Kidney (tissue), 14 donors: ENCODE data around the gene ACTN1. TPM values are rescaled to one million over a fixed set of nuclear protein-coding genes. Genes with fewer than 3 reads are reported as not detected.
"Not testable (repeated sequence)": the region's sequence is repeated elsewhere in the genome, so short reads cannot be mapped to it uniquely, and the experiment has no call there.

Source experiments
- DNase-seq, 5 donors: peaks; one replicate each; pipeline ENCODE4 v3.0.0-alpha.2; 2013 to 2020
- FAIRE-seq: peaks from 2 replicates; lab custom pipeline; 2012; peaks lifted over from hg19 to GRCh38; lab: Jason Lieb, UNC
- H3K27ac ChIP-seq, 2 donors: one replicate each; pipeline ENCODE4 v1.7.0; 2013; ENCODE audit warnings: low read depth in 2 of 2, low read length in 2 of 2, inconsistent platforms in 1 of 2
- H3K27me3 ChIP-seq: one replicate; pipeline ENCODE4 v1.7.1; 2013; ENCODE audit warnings: low read length, inconsistent platforms; ENCODE audit not compliant: control insufficient read depth, insufficient read depth
- H3K36me3 ChIP-seq, 3 donors: one replicate each; pipeline versions ENCODE4 v1.7.0 to v1.7.1; 2013; ENCODE audit warnings: low read length in 3 of 3, control low read depth in 1 of 3, inconsistent platforms in 1 of 3; ENCODE audit not compliant: insufficient read depth in 3 of 3, control insufficient read depth in 2 of 3
- H3K4me1 ChIP-seq, 3 donors: one replicate each; pipeline versions ENCODE4 v1.7.0 to v1.7.1; 2013; ENCODE audit warnings: low read length in 3 of 3, inconsistent platforms in 1 of 3, low read depth in 1 of 3; ENCODE audit not compliant: control insufficient read depth in 2 of 3, insufficient read depth in 2 of 3
- H3K4me3 ChIP-seq, 3 donors: one replicate each; pipeline versions ENCODE4 v1.7.0 to v1.8.1; 2013; ENCODE audit warnings: low read length in 3 of 3, control low read depth in 1 of 3, inconsistent platforms in 1 of 3
- H3K9ac ChIP-seq, 3 donors: one replicate each; pipeline versions ENCODE4 v1.7.0 to v1.7.1; 2013; ENCODE audit warnings: low read length in 3 of 3, control low read depth in 1 of 3, inconsistent platforms in 1 of 3
- H3K9me3 ChIP-seq, 3 donors: one replicate each; pipeline versions ENCODE4 v1.7.0 to v1.7.1; 2013; ENCODE audit warnings: low read length in 3 of 3, control low read depth in 1 of 3, inconsistent platforms in 1 of 3; ENCODE audit not compliant: control insufficient read depth in 2 of 3, insufficient read depth in 1 of 3
- intact Hi-C: fragments of 100-400 bp; cut with DNase I; formaldehyde crosslinking; loops from one replicate; pipeline ENCODE4 v1.11.1; 2022
- polyA plus RNA-seq: library from polyadenylated mRNA; stranded (reverse); fragments of 350-450 nt; fragmentation: Illumina TruSeq; extraction: RNeasy Lipid Tissue Mini Kit (QIAGEN cat#74804); gene quantifications from one replicate; pipeline ENCODE4 v1.2.3, GENCODE V29; 2014; ENCODE audit warnings: low read depth, low replicate concordance; ENCODE audit not compliant: insufficient read depth
- total RNA-seq: library from RNA; stranded (reverse); fragmentation: NEBNext Ultra II Directional; extraction: Animal tissue kit (Norgen Biotek cat#: 25700); gene quantifications from one replicate; pipeline ENCODE4 v1.2.1, GENCODE V29; 2021
- TF ChIP-seq, protein P1 (sequence below): IDR thresholded peaks from 3 replicates; pipeline ENCODE4 v1.5.1; 2012; ENCODE audit warnings: mild to moderate bottlenecking, moderate library complexity, borderline replicate concordance; ENCODE audit not compliant: insufficient read depth; ENCODE audit errors: extremely low read depth
- donor health status: control.
- donor health status: control.
- donor health status: control.
- donor health status: control.
- donor health status: control.
- donor health status: DM: yes; HTN: yes; CAD: no.
- donor health status: Normal renal cell carcinoma (clear cell type).

The ACTN1 gene
- total and polyA plus RNA-seq, 2 donors from 2014 or later: 20.1 to 184 TPM

- Histone ChIP-seq H3K9me3 (no peaks in the 10 kb centered on the region), H3K27ac (no peak overlapping the region), H3K27me3 (no peaks in the 10 kb centered on the region), H3K4me1 (no peaks in the 10 kb centered on the region), H3K4me3 (no peak overlapping the region), H3K36me3 (no peaks in the 10 kb centered on the region), H3K9ac (no peak overlapping the region)
- TF ChIP-seq, protein P1, sequence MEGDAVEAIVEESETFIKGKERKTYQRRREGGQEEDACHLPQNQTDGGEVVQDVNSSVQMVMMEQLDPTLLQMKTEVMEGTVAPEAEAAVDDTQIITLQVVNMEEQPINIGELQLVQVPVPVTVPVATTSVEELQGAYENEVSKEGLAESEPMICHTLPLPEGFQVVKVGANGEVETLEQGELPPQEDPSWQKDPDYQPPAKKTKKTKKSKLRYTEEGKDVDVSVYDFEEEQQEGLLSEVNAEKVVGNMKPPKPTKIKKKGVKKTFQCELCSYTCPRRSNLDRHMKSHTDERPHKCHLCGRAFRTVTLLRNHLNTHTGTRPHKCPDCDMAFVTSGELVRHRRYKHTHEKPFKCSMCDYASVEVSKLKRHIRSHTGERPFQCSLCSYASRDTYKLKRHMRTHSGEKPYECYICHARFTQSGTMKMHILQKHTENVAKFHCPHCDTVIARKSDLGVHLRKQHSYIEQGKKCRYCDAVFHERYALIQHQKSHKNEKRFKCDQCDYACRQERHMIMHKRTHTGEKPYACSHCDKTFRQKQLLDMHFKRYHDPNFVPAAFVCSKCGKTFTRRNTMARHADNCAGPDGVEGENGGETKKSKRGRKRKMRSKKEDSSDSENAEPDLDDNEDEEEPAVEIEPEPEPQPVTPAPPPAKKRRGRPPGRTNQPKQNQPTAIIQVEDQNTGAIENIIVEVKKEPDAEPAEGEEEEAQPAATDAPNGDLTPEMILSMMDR: no peak
- DNase-seq (no peak), FAIRE-seq (no peak)
- intact Hi-C loops: no loop called here
Observed at GRCh38 chr14:68851078-68851477, 128.0 kb downstream of the ACTN1 start.

GRCh38 chr14:68849416-68849815 is 129.7 kb downstream of the ACTN1 start:
- intact Hi-C loops: no loop called here
- no peak for FAIRE-seq

DNA sequence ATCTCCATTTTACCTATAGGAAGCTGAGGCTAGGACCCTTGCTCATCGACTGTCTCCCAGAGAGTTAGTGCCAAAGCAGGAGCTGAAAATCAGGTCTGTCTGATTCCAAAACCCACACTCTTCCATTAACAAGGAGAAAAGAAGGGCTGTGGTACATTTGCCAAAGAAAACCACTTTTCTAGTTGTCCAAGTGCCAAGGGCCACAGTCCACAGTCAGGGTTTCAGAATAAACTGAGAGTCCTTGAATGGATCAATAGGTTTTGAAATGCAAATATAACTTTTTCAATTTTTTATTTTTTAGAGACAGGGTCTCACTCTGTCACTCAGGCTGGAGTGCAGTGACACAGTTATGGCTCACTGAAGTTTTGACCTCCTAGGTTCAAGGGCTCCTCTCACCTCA is 130.8 kb downstream of the ACTN1 start:
- intact Hi-C loops: no loop called here
- Histone ChIP-seq H3K36me3 (no peaks in the 10 kb centered on the region), H3K4me1 (peaks cover 0 to 3% (median 0%) of the 10 kb centered on the region in 3 donors), H3K27ac (no peak overlapping the region), H3K4me3 (no peak overlapping the region), H3K27me3 (no peaks in the 10 kb centered on the region), H3K9me3 (no peaks in the 10 kb centered on the region), H3K9ac (no peak overlapping the region)
- FAIRE-seq (no peak), DNase-seq (no peak)
- TF ChIP-seq, protein P1: no peak

More at GRCh38 chr14:68849416-68849815, 129.7 kb downstream of the ACTN1 start:
- Histone ChIP-seq H3K27ac (no peak overlapping the region), H3K36me3 (no peaks in the 10 kb centered on the region), H3K4me1 (no peaks in the 10 kb centered on the region), H3K27me3 (no peaks in the 10 kb centered on the region), H3K9ac (no peak overlapping the region), H3K9me3 (no peaks in the 10 kb centered on the region), H3K4me3 (no peak overlapping the region)
- TF ChIP-seq, protein P1: no peak
- no peak for DNase-seq

GRCh38 chr14:68847640-68848039 is 131.5 kb downstream of the ACTN1 start:
- H3K9me3 ChIP-seq, H3K27me3 ChIP-seq, intact Hi-C loops, FAIRE-seq, DNase-seq, H3K9ac ChIP-seq, H3K36me3 ChIP-seq, H3K27ac ChIP-seq, H3K4me3 ChIP-seq, H3K4me1 ChIP-seq: not testable (repeated sequence)
